HepG2 (cell line): ENCODE data around the gene UAP1L1. TPM values are rescaled to one million over a fixed set of nuclear protein-coding genes. Genes with fewer than 3 reads are reported as not detected.
A peak's percentile ranks its signal among the peaks of the same experiment; 100 is the strongest.

Source experiments
- E2F5 ChIP-seq: sonication (generic); formaldehyde crosslinking; conservative IDR thresholded peaks from 2 replicates; pipeline ENCODE4 v1.4.0; 2020; ENCODE audit warnings: missing genetic modification reagents
- EP300 ChIP-seq, 3 experiments: sonication (generic) in 1 of 3; formaldehyde crosslinking in 1 of 3; IDR thresholded peaks; 2 replicates each; pipeline versions ENCODE4 v1.5.1 to v1.6.1; 2011 to 2020; ENCODE audit warnings: low read depth in 2 of 3, low read length in 2 of 3, borderline replicate concordance in 1 of 3, improper control_type of control experiment in 1 of 3, mild to moderate bottlenecking in 1 of 3, missing genetic modification reagents in 1 of 3, moderate library complexity in 1 of 3
- ESRRA ChIP-seq: sonication (generic); formaldehyde crosslinking; IDR thresholded peaks from 2 replicates; pipeline ENCODE4 v1.5.1; 2020; ENCODE audit warnings: mild to moderate bottlenecking, low read depth, missing genetic modification reagents
- GTF2F1 ChIP-seq: fragments of 150-350 bp; IDR thresholded peaks from 2 replicates; pipeline ENCODE4 v1.6.1; 2014; ENCODE audit warnings: low read length
- HIVEP1 ChIP-seq: sonication (generic); formaldehyde crosslinking; IDR thresholded peaks from 2 replicates; pipeline ENCODE4 v1.4.0; 2020; ENCODE audit warnings: mild to moderate bottlenecking, missing genetic modification reagents
- MZF1 ChIP-seq: sonication (generic); formaldehyde crosslinking; IDR thresholded peaks from 2 replicates; pipeline ENCODE4 v1.8.1; 2023; ENCODE audit warnings: mild to moderate bottlenecking, missing genetic modification reagents, borderline replicate concordance
- NFATC3 ChIP-seq: sonication (generic); formaldehyde crosslinking; IDR thresholded peaks from 2 replicates; pipeline ENCODE4 v1.5.1; 2020; ENCODE audit warnings: mild to moderate bottlenecking, missing genetic modification reagents
- SOX6 ChIP-seq, 2 experiments: fragments of 450-650 bp in 1 of 2; sonication (generic) in 1 of 2; formaldehyde crosslinking in 1 of 2; IDR thresholded peaks; 2 replicates each; pipeline versions ENCODE4 v1.4.0 to v1.6.1; 2017 to 2020; ENCODE audit warnings: antibody characterized with exemption in 1 of 2, mild to moderate bottlenecking in 1 of 2, missing genetic modification reagents in 1 of 2
- SP140L ChIP-seq: sonication (generic); formaldehyde crosslinking; IDR thresholded peaks from 2 replicates; pipeline ENCODE4 v1.4.0; 2020; ENCODE audit warnings: missing genetic modification reagents, borderline replicate concordance
- STAT5B ChIP-seq: sonication (generic); formaldehyde crosslinking; IDR thresholded peaks from 2 replicates; pipeline ENCODE4 v1.4.0; 2020; ENCODE audit warnings: missing genetic modification reagents
- ZNF136 ChIP-seq: sonication (generic); formaldehyde crosslinking; IDR thresholded peaks from 2 replicates; pipeline ENCODE4 v1.8.1; 2022; ENCODE audit warnings: low read depth, mild to moderate bottlenecking, moderate library complexity, missing genetic modification reagents
- ZNF20 ChIP-seq: sonication (generic); formaldehyde crosslinking; IDR thresholded peaks from 2 replicates; pipeline ENCODE4 v1.4.0; 2020; ENCODE audit warnings: mild to moderate bottlenecking, moderate library complexity, missing genetic modification reagents
- ZNF253 ChIP-seq: sonication (generic); formaldehyde crosslinking; IDR thresholded peaks from 2 replicates; pipeline ENCODE4 v1.8.0; 2022; ENCODE audit warnings: mild to moderate bottlenecking, missing genetic modification reagents, borderline replicate concordance
- ZNF615 ChIP-seq: sonication (generic); formaldehyde crosslinking; IDR thresholded peaks from 2 replicates; pipeline ENCODE4 v1.5.0; 2020; ENCODE audit warnings: mild to moderate bottlenecking, missing genetic modification reagents, borderline replicate concordance
- ZNF749 ChIP-seq: sonication (generic); formaldehyde crosslinking; IDR thresholded peaks from 2 replicates; pipeline ENCODE4 v1.8.0; 2022; ENCODE audit warnings: mild to moderate bottlenecking, missing genetic modification reagents, moderate library complexity, borderline replicate concordance
- ZNF816 ChIP-seq: sonication (generic); formaldehyde crosslinking; IDR thresholded peaks from 2 replicates; pipeline ENCODE4 v1.8.0; 2022; ENCODE audit warnings: missing genetic modification reagents, mild to moderate bottlenecking, borderline replicate concordance
- polyA plus RNA-seq, 8 experiments: library from polyadenylated mRNA; depleted of rRNA in 3 of 8; stranded (reverse) in 7 of 8; unstranded in 1 of 8; fragments of >200 nt; fragmentation: Illumina TruSeq in 4 of 8; extraction: Trizol in 4 of 8; gene quantifications; 2 replicates each; pipeline versions ENCODE4 v1.2.1 to v1.2.3, GENCODE V29; 2011 to 2016; ENCODE audit warnings: low read depth in 4 of 8, missing spikeins in 1 of 8, mixed read lengths in 1 of 8; ENCODE audit not compliant: insufficient read depth in 1 of 8
- total RNA-seq, 5 experiments: library from RNA; depleted of rRNA; stranded (reverse); fragments of >200 nt; fragmentation: Illumina TruSeq; extraction: Trizol; gene quantifications; 2 replicates each; pipeline ENCODE4 v1.2.3, GENCODE V29; 2016; ENCODE audit warnings: low read depth in 1 of 5
- TF ChIP-seq, protein P1 (sequence below): sonication (generic); formaldehyde crosslinking; conservative IDR thresholded peaks from 2 replicates; pipeline ENCODE4 v1.4.0; 2020; ENCODE audit warnings: missing genetic modification reagents
- TF ChIP-seq, protein P2 (sequence below): sonication (generic); formaldehyde crosslinking; IDR thresholded peaks from 2 replicates; pipeline ENCODE4 v1.4.0; 2020; ENCODE audit warnings: mild to moderate bottlenecking, missing genetic modification reagents
- TF ChIP-seq, protein P3 (sequence below): sonication (generic); formaldehyde crosslinking; IDR thresholded peaks from 2 replicates; pipeline ENCODE4 v1.8.0; 2022; ENCODE audit warnings: mild to moderate bottlenecking, missing genetic modification reagents
- TF ChIP-seq, protein P4 (sequence below): IDR thresholded peaks from 2 replicates; pipeline ENCODE4 v1.6.1; 2018; ENCODE audit warnings: missing genetic modification reagents, mild to moderate bottlenecking, missing compliant biosample characterization

UAP1L1 gene
- total and polyA plus RNA-seq, 2 of the 13 experiments (the other 11 are each of a cell fraction or from before 2014, with no cell fraction given): 5.4 to 6.4 TPM

DNA sequence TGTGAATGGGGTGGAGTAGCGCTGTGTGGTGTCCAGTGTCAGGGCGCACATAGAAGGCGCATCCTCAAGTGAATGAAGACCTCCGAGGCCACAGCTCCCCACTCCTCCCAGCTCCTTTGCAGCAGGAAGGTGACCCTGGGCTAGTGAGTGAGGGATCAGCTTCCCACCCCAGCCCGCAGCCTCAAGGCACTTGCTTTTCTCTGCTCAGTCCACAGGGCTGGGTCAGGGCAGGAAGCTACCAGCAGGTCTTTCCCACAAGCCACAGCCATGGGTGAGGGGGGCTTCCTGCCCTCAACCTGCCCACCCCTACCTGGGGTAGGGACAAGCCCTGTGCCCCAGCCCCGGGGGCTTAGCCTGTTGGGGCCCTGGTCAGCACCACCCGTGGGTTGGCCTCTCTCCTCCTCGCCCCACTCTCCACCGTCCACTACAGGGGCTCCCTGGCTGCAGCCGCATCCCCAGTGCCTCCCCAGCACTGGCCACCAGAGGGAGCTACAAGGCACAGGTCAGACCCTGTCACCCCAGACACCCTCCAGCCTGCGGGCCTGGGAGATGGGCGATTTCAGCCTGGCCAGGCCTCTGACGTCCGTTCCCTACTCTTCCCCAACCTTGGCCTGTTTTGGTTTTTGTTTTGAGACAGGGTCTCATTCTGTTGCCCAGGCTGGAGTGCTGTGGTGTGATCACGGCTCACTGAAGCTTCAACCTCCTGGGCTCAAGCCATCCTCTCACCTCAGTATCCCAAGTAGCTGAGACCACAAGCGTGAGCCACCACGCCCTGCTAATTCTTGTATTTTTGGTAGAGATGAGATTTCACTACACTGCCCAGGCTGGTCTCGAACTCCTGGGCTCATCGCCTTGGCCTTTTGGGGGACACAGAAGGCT is 48.0 kb upstream of the UAP1L1 start (continued):
- TF ChIP-seq, protein P1, sequence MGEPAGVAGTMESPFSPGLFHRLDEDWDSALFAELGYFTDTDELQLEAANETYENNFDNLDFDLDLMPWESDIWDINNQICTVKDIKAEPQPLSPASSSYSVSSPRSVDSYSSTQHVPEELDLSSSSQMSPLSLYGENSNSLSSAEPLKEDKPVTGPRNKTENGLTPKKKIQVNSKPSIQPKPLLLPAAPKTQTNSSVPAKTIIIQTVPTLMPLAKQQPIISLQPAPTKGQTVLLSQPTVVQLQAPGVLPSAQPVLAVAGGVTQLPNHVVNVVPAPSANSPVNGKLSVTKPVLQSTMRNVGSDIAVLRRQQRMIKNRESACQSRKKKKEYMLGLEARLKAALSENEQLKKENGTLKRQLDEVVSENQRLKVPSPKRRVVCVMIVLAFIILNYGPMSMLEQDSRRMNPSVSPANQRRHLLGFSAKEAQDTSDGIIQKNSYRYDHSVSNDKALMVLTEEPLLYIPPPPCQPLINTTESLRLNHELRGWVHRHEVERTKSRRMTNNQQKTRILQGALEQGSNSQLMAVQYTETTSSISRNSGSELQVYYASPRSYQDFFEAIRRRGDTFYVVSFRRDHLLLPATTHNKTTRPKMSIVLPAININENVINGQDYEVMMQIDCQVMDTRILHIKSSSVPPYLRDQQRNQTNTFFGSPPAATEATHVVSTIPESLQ (CRISPR knock-in tag): no peak
- TF ChIP-seq ZNF253 (CRISPR knock-in tag): no peak
- no peak for TF ChIP-seq STAT5B
- no peak for TF ChIP-seq ZNF615 (CRISPR knock-in tag)
- TF ChIP-seq NFATC3 (CRISPR knock-in tag): no peak
- TF ChIP-seq, protein P2, sequence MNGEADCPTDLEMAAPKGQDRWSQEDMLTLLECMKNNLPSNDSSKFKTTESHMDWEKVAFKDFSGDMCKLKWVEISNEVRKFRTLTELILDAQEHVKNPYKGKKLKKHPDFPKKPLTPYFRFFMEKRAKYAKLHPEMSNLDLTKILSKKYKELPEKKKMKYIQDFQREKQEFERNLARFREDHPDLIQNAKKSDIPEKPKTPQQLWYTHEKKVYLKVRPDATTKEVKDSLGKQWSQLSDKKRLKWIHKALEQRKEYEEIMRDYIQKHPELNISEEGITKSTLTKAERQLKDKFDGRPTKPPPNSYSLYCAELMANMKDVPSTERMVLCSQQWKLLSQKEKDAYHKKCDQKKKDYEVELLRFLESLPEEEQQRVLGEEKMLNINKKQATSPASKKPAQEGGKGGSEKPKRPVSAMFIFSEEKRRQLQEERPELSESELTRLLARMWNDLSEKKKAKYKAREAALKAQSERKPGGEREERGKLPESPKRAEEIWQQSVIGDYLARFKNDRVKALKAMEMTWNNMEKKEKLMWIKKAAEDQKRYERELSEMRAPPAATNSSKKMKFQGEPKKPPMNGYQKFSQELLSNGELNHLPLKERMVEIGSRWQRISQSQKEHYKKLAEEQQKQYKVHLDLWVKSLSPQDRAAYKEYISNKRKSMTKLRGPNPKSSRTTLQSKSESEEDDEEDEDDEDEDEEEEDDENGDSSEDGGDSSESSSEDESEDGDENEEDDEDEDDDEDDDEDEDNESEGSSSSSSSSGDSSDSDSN (CRISPR knock-in tag): no peak
- no peak for TF ChIP-seq EP300 (IDR thresholded peaks at IDR 0.05; ENCODE audit: low read depth in 2 of 2, low read length in 2 of 2)
- TF ChIP-seq EP300 (CRISPR knock-in tag; IDR thresholded peaks at IDR 0.05; ENCODE audit: borderline replicate concordance): no peak; the same call in 1 of the 2 replicates
- TF ChIP-seq GTF2F1: no peak
- TF ChIP-seq, protein P3, sequence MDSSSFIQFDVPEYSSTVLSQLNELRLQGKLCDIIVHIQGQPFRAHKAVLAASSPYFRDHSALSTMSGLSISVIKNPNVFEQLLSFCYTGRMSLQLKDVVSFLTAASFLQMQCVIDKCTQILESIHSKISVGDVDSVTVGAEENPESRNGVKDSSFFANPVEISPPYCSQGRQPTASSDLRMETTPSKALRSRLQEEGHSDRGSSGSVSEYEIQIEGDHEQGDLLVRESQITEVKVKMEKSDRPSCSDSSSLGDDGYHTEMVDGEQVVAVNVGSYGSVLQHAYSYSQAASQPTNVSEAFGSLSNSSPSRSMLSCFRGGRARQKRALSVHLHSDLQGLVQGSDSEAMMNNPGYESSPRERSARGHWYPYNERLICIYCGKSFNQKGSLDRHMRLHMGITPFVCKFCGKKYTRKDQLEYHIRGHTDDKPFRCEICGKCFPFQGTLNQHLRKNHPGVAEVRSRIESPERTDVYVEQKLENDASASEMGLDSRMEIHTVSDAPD: no peak
- TF ChIP-seq ZNF749 (CRISPR knock-in tag): no peak
- no peak for TF ChIP-seq E2F5 (CRISPR knock-in tag)
- TF ChIP-seq HIVEP1 (CRISPR knock-in tag): 0 out of 2 replicates have a peak, but pooled peaks have one; percentile 24
- TF ChIP-seq, protein P4, sequence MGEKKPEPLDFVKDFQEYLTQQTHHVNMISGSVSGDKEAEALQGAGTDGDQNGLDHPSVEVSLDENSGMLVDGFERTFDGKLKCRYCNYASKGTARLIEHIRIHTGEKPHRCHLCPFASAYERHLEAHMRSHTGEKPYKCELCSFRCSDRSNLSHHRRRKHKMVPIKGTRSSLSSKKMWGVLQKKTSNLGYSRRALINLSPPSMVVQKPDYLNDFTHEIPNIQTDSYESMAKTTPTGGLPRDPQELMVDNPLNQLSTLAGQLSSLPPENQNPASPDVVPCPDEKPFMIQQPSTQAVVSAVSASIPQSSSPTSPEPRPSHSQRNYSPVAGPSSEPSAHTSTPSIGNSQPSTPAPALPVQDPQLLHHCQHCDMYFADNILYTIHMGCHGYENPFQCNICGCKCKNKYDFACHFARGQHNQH (CRISPR knock-in tag): no peak
- TF ChIP-seq MZF1 (CRISPR knock-in tag): no peak
- TF ChIP-seq ZNF136 (CRISPR knock-in tag): no peak
- no peak for TF ChIP-seq ZNF20 (CRISPR knock-in tag)
- no peak for TF ChIP-seq ESRRA
- no peak for TF ChIP-seq SOX6 (IDR thresholded peaks at IDR 0.05)
- TF ChIP-seq SOX6 (CRISPR knock-in tag; IDR thresholded peaks at IDR 0.05): peak; percentile 42
- TF ChIP-seq SP140L (CRISPR knock-in tag): no peak
- TF ChIP-seq ZNF816 (CRISPR knock-in tag): no peak
